ENCODE measurements around the gene RFX7.

Gene RFX7

GRCh38 chr15:56124391-56124790 is 119.3 kb downstream of the RFX7 start:
- DNase-seq = no peak

- DNase-seq = no peak
Measured at GRCh38 chr15:56105855-56106254, 137.8 kb downstream of the RFX7 start.

GRCh38 chr15:56102441-56102840 is 141.2 kb downstream of the RFX7 start:
- DNase-seq = no peak

- DNase-seq = no peak
Measured at GRCh38 chr15:56099311-56099710, 144.4 kb downstream of the RFX7 start.

- DNase-seq = no peak
Measured at GRCh38 chr15:56098195-56098863, 145.3 kb downstream of the RFX7 start.

GRCh38 chr15:56095406-56095805 is 148.3 kb downstream of the RFX7 start:
- DNase-seq = no peak

GRCh38 chr15:56094171-56094570 is 149.5 kb downstream of the RFX7 start:
- no peak for DNase-seq

- DNase-seq = no peak
Measured at GRCh38 chr15:56088389-56088788, 155.3 kb downstream of the RFX7 start.

GRCh38 chr15:56086566-56086965 is 157.1 kb downstream of the RFX7 start:
- DNase-seq = no peak

- no peak for DNase-seq
Measured at GRCh38 chr15:56082263-56082761, 161.4 kb downstream of the RFX7 start.

GRCh38 chr15:56077081-56077480 is 166.6 kb downstream of the RFX7 start:
- DNase-seq = no peak

- DNase-seq = no peak
Measured at GRCh38 chr15:56076640-56077039, 167.0 kb downstream of the RFX7 start.

GRCh38 chr15:56074481-56075265 is 169.0 kb downstream of the RFX7 start:
- no peak for DNase-seq

GRCh38 chr15:56064152-56064551 is 179.5 kb downstream of the RFX7 start:
- DNase-seq = no peak

- DNase-seq = no peak
Measured at GRCh38 chr15:56059716-56060115, 184.0 kb downstream of the RFX7 start.

- DNase-seq = no peak
Measured at GRCh38 chr15:56058986-56059385, 184.7 kb downstream of the RFX7 start.

- DNase-seq = no peak
Measured at GRCh38 chr15:56056626-56057025, 187.1 kb downstream of the RFX7 start.

- DNase-seq = no peak
Measured at GRCh38 chr15:56053046-56053400, 190.7 kb downstream of the RFX7 start.

- peak; percentile 35 for DNase-seq
Measured at GRCh38 chr15:56052395-56053045, 191.2 kb downstream of the RFX7 start.

GRCh38 chr15:56051676-56052075 is 192.0 kb downstream of the RFX7 start:
- no peak for DNase-seq

- peak; percentile 23 for DNase-seq
Measured at GRCh38 chr15:56049577-56049976, 194.1 kb downstream of the RFX7 start.

- DNase-seq = no peak
Measured at GRCh38 chr15:56047354-56047753, 196.3 kb downstream of the RFX7 start.

GRCh38 chr15:56045068-56045748 is 198.5 kb downstream of the RFX7 start:
- no peak for DNase-seq
